Fibroblast of the aortic adventitia (primary cell): ENCODE results near the gene TUBB1. TPM values are rescaled to one million over a fixed set of nuclear protein-coding genes. Genes with fewer than 3 reads are reported as not detected.

Experiments
- DNase-seq: peaks from one replicate; pipeline ENCODE4 v3.0.0-alpha.2; 2010; ENCODE audit warnings: low read depth
- H3K4me3 ChIP-seq: 2 replicates; pipeline ENCODE4 v1.5.1; 2011; ENCODE audit warnings: low read depth, mild to moderate bottlenecking, control low read depth, low read length, moderate library complexity
- total RNA-seq: library from RNA; depleted of rRNA; stranded (reverse); fragments of >200 nt; gene quantifications from 2 replicates; pipeline ENCODE4 v1.2.3, GENCODE V29; 2012; ENCODE audit warnings: low replicate concordance
- TF ChIP-seq, protein P1 (sequence below): IDR thresholded peaks from 2 replicates; pipeline ENCODE4 v1.5.1; 2011; ENCODE audit warnings: mild to moderate bottlenecking, low read length, control low read depth, inconsistent platforms; ENCODE audit not compliant: insufficient read depth

The TUBB1 gene
- total RNA-seq, 1 donor, result not detected

DNA sequence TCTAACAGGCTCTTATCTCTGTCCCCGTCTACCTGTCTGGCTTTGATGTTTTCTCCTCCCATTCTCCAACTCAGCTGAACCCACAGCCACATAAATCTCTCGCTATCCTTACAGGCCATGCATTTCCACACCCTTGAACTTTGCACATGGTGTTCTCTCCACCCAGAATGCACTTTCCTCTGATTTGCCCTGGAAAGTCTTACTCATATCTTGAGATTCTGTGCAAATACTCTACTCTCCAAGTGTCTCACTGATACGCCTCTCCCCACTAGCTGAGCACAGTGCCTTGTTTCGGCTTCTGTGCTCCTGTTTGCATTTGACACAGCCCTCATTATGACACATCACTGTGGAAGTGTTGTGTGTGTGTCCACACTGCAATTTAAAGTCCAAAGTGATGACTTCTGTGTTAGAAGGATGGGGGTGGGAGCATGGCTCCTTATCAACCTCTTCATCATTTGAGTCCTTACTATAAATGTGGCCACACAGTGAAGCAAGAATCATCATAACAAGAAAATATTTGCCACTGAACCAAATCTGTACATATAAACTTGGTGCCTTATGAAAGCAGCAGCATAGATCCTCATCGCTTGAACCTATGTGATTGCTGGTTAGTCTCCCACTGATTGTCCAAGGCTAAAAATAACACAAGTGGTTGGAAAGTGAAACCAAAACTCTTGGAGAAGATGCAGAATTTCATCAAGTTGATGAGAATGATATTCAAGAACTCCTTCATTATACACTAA, 28.9 kb downstream of the TUBB1 start:
- DNase-seq, result peak; percentile 25
- TF ChIP-seq, protein P1, sequence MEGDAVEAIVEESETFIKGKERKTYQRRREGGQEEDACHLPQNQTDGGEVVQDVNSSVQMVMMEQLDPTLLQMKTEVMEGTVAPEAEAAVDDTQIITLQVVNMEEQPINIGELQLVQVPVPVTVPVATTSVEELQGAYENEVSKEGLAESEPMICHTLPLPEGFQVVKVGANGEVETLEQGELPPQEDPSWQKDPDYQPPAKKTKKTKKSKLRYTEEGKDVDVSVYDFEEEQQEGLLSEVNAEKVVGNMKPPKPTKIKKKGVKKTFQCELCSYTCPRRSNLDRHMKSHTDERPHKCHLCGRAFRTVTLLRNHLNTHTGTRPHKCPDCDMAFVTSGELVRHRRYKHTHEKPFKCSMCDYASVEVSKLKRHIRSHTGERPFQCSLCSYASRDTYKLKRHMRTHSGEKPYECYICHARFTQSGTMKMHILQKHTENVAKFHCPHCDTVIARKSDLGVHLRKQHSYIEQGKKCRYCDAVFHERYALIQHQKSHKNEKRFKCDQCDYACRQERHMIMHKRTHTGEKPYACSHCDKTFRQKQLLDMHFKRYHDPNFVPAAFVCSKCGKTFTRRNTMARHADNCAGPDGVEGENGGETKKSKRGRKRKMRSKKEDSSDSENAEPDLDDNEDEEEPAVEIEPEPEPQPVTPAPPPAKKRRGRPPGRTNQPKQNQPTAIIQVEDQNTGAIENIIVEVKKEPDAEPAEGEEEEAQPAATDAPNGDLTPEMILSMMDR, result no peak
- peak overlapping the region; percentile 25 for H3K4me3 ChIP-seq

DNA sequence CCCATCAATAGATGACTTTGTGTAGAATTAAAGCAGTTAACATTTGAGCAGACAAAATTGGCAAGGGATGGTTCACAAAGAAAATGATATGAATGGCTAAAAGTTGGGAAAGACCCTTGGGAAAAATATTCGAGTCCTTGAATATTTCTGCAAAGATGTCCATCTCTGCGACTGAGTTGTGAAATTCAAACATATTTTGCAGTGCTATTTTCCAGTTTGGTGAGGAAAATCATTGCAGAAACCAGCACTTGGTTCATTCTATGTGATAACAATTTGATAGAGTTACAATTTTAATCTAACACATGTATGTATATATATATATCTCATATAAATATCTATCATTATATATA, 29.4 kb downstream of the TUBB1 start:
- H3K4me3 ChIP-seq, result peak overlapping the region; percentile 25
- TF ChIP-seq, protein P1, result no peak
- DNase-seq, result no peak

- H3K4me3 ChIP-seq, result no peak overlapping the region
- TF ChIP-seq, protein P1, result no peak
- no peak for DNase-seq
Observed at GRCh38 chr20:59050437-59050836, 31.2 kb downstream of the TUBB1 start.

DNA sequence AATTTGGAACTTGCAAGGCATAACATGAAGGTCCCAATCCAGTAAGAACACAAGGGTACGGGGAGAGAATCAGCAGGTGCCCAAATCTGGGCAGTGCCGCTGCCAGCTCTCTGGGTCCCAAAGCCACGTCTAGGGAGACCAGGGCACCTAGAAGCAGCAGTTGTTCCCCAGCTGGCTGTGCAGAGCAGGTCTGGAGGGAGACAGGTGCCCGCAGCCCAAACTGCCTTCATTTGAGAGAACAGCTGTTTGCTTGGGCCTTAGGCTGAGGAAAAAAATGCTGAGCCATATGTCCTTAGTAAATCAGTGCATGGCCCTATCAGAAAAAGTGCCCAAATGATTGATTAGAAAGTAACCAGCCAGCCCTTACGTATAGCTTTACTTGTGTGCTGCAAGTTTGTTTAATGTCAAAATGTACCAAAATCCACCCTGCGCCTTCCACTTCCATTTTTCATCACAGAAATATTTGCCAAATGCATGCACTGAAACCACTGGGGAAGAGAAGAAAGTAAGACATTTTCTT, 32.5 kb downstream of the TUBB1 start:
- TF ChIP-seq, protein P1, result no peak
- DNase-seq, result no peak

GRCh38 chr20:59055302-59055701, 36.1 kb downstream of the TUBB1 start:
- TF ChIP-seq, protein P1, result peak; percentile 54
- peak; percentile 46 for DNase-seq
- H3K4me3 ChIP-seq, result no peak overlapping the region

More for the DNA sequence above, 32.5 kb downstream of the TUBB1 start:
- no peak overlapping the region for H3K4me3 ChIP-seq

- DNase-seq, result no peak
- H3K4me3 ChIP-seq, result no peak overlapping the region
- TF ChIP-seq, protein P1, result no peak
Observed at GRCh38 chr20:59062081-59062480, 42.9 kb downstream of the TUBB1 start.
